Small intestine (tissue), 7 donors: ENCODE results near the gene ADCY9. TPM values are rescaled to one million over a fixed set of nuclear protein-coding genes. Genes with fewer than 3 reads are reported as not detected.

Experiments used
- DNase-seq, 2 donors: peaks; one replicate each; pipeline versions ENCODE4 v3.0.0 to v3.0.0-alpha.2; 2013
- FAIRE-seq: peaks from 2 replicates; lab custom pipeline; 2012; peaks lifted over from hg19 to GRCh38; lab: Jason Lieb, UNC
- H3K27ac ChIP-seq, 3 donors: one replicate each; pipeline ENCODE4 v1.5.1; 2013; ENCODE audit warnings: low read length in 2 of 3, mild to moderate bottlenecking in 2 of 3, control low read depth in 1 of 3, inconsistent platforms in 1 of 3, low read depth in 1 of 3, moderate library complexity in 1 of 3
- H3K27me3 ChIP-seq, 3 donors: one replicate each; pipeline ENCODE4 v1.6.1; 2013; ENCODE audit warnings: low read length in 3 of 3, inconsistent platforms in 1 of 3; ENCODE audit not compliant: control insufficient read depth in 3 of 3, insufficient read depth in 3 of 3
- H3K36me3 ChIP-seq, 3 donors: one replicate each; pipeline ENCODE4 v1.6.1; 2013; ENCODE audit warnings: low read length in 3 of 3, inconsistent platforms in 1 of 3, low read depth in 1 of 3, mild to moderate bottlenecking in 1 of 3, moderate library complexity in 1 of 3; ENCODE audit not compliant: control insufficient read depth in 3 of 3, insufficient read depth in 2 of 3
- H3K4me1 ChIP-seq, 3 donors: one replicate each; pipeline ENCODE4 v1.6.1; 2013; ENCODE audit warnings: low read length in 2 of 3, inconsistent platforms in 1 of 3, low read depth in 1 of 3, mild to moderate bottlenecking in 1 of 3, moderate library complexity in 1 of 3; ENCODE audit not compliant: control insufficient read depth in 3 of 3, insufficient read depth in 2 of 3
- H3K4me3 ChIP-seq, 3 donors: one replicate each; pipeline ENCODE4 v1.5.1; 2013; ENCODE audit warnings: low read length in 3 of 3, control low read depth in 1 of 3, inconsistent platforms in 1 of 3, low read depth in 1 of 3, mild to moderate bottlenecking in 1 of 3, moderate library complexity in 1 of 3
- H3K9me3 ChIP-seq, 2 donors: one replicate each; pipeline ENCODE4 v1.6.1; 2013; ENCODE audit warnings: low read depth in 1 of 2, low read length in 1 of 2; ENCODE audit not compliant: control insufficient read depth in 2 of 2, insufficient read depth in 1 of 2
- WGBS, 3 donors: extraction: QIAGEN DNeasy Blood & Tissue Kit; methylation state at CpG; one replicate each; pipeline ENCODE4 v1.1.7; 2013; 5-methylcytosine and 5-hydroxymethylcytosine counted together
- polyA plus RNA-seq, 4 donors: library from polyadenylated mRNA; stranded (reverse) in 3 of 4; unstranded in 1 of 4; fragments of 200-250 nt in 3 of 4; fragments of 120-200 nt in 1 of 4; gene quantifications; one replicate each; pipeline versions ENCODE4 v1.2.1 to v1.2.3, GENCODE V29; 2013
- donor health status: healthy with polysubstance abuse.
- donor health status: control.
- donor health status: control.
- donor health status: Bipolar disorder and iron deficiency.
- donor health status: healthy.

Gene ADCY9
- polyA plus RNA-seq, 4 donors, result 4.3 to 10.7 (median 8.0) TPM

- FAIRE-seq (no peak), DNase-seq (no peak)
- Histone ChIP-seq H3K4me1 (peaks cover 0 to 2% (median 0%) of the 10 kb centered on the region in 3 donors), H3K4me3 (no peak overlapping the region), H3K27ac (no peak overlapping the region), H3K9me3 (peaks cover 0 to 11% of the 10 kb centered on the region in 2 donors), H3K36me3 (peaks cover 0 to 33% (median 0%) of the 10 kb centered on the region in 3 donors), H3K27me3 (no peaks in the 10 kb centered on the region)
- 96 to 98% (median 97%) methylated on average over 24 of the region's 24 CpGs for WGBS, 3 donors
Observed at GRCh38 chr16:3966681-3967080, 149.6 kb downstream of the ADCY9 start.

GRCh38 chr16:3965781-3966582, 150.3 kb downstream of the ADCY9 start:
- Histone ChIP-seq H3K9me3 (peaks cover 0 to 11% of the 10 kb centered on the region in 2 donors), H3K4me1 (peaks cover 0 to 2% (median 0%) of the 10 kb centered on the region in 3 donors), H3K27me3 (no peaks in the 10 kb centered on the region), H3K4me3 (no peak overlapping the region), H3K36me3 (peaks cover 0 to 32% (median 0%) of the 10 kb centered on the region in 3 donors), H3K27ac (no peak overlapping the region)
- DNase-seq, result no peak
- FAIRE-seq, result no peak
- WGBS, 3 donors, result 97 to 98% (median 97%) methylated on average over 50 of the region's 50 CpGs

DNA sequence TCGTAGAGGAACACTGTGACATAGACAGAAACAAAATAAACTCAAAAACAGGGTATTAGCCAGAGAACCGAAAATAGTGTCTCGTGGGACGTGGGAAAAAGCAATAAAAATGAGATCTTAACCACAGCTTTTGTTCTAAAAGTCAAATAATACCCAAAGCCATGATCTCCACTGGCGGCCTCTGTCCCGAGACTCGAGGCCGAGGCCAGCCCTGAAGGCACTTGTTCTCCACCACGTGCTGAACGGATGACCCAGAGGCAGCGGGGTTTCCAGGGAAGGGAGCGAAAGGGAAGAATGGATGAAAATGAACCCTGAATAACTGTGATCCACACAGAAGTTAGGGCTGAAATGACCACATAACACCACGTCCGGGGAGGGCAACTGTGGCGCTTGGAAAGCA, 150.9 kb downstream of the ADCY9 start:
- H3K27me3 ChIP-seq, result no peaks in the 10 kb centered on the region
- H3K9me3 ChIP-seq, result peaks cover 0 to 11% of the 10 kb centered on the region in 2 donors
- no peak overlapping the region for H3K4me3 ChIP-seq
- H3K27ac ChIP-seq, result no peak overlapping the region
- WGBS, 3 donors, result 91 to 94% (median 94%) methylated on average over 15 of the region's 15 CpGs
- peaks cover 0 to 27% (median 0%) of the 10 kb centered on the region in 3 donors for H3K36me3 ChIP-seq
- FAIRE-seq (no peak), DNase-seq (no peak)
- peaks cover 0 to 2% (median 0%) of the 10 kb centered on the region in 3 donors for H3K4me1 ChIP-seq

DNA sequence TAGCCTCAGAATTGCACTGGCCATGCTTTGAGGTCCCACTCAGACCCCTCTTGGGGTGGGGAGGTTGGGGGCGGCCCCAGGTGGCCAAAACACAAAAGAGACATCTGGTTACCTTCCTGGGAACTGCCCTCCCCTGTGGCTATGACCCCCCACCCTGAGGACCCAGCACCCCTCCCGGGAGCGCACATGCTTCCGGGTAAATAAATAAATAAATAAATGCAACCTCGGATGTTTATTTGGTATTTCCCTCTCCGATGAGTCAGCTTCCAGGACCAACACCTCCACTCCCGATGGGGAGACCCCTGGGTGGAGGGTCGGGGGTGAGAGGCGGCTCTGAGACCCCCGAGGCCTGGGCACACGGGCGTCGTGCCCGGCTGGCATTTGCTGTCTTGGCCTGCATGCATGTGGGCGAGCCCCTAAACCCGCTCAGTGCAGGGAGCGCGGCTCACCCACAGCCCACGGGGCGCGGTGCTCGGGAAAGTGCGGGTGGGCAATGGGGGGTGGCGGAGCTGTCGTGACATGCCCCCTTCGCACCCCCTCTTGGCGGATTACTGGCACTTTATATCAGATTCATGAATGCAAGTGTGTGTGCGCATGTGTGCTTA, 151.5 kb downstream of the ADCY9 start:
- Histone ChIP-seq H3K27ac (no peak overlapping the region), H3K4me3 (no peak overlapping the region), H3K4me1 (peaks cover 0 to 2% (median 0%) of the 10 kb centered on the region in 3 donors), H3K27me3 (no peaks in the 10 kb centered on the region), H3K36me3 (peaks cover 0 to 27% (median 0%) of the 10 kb centered on the region in 3 donors), H3K9me3 (peaks cover 0 to 11% of the 10 kb centered on the region in 2 donors)
- no peak for DNase-seq
- FAIRE-seq, result no peak
- 90 to 93% (median 92%) methylated on average over 28 of the region's 28 CpGs for WGBS, 3 donors

DNA sequence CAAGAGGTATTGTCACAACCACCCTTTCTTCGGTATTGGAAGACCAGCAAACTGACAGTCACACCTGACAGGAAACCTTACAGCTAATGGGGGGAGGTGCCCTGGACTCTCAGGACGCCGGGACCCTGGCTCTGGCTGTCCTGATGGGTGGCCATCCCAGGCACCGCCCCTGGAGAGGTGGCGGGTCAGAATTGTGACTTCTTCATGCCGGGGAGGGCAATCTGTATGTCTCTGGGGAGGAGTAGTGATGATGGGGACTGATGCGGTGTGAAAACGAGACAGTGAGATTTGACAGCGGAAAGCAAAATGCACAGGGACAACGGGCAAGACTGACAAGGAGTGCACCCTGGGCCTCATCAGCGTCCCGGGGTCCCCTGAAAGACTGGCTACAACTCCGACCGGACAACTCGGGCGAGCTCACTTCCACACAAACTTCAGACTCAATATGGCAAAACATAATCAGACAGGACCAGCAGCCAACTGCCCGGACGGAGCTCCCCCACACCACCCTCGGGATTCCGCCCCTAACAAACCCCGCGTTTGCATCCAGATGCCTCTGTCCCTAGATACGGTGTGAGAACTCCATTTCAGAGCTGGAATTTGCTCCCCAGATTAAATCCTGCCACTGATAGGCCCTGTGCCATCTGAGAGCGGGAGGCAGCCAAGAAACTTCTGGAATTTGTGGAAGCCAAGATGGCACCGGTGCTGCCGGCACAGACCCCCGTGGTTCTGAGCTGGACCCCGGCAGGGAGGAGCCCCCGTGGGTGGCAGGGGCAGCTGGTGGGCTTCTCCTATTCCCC, 152.2 kb downstream of the ADCY9 start:
- Histone ChIP-seq H3K4me3 (no peak overlapping the region), H3K4me1 (peaks cover 0 to 2% (median 0%) of the 10 kb centered on the region in 3 donors), H3K9me3 (peaks cover 0 to 11% of the 10 kb centered on the region in 2 donors), H3K27ac (no peak overlapping the region), H3K36me3 (peaks cover 0 to 27% (median 0%) of the 10 kb centered on the region in 3 donors), H3K27me3 (no peaks in the 10 kb centered on the region)
- peak in 1 of 2 donors; percentile 21 for DNase-seq
- FAIRE-seq, result no peak
- 50 to 75% (median 50%) methylated on average over 29 of the region's 29 CpGs for WGBS, 3 donors

- FAIRE-seq (no peak), DNase-seq (no peak)
- Histone ChIP-seq H3K27ac (peak overlapping the region in 1 of 3 donors; percentile 39), H3K4me3 (no peak overlapping the region), H3K9me3 (peaks cover 0 to 11% of the 10 kb centered on the region in 2 donors), H3K27me3 (peaks cover 0 to under 1% (median 0%) of the 10 kb centered on the region in 3 donors), H3K4me1 (peaks cover 0 to 2% (median 0%) of the 10 kb centered on the region in 3 donors), H3K36me3 (peaks cover 0 to 27% (median 0%) of the 10 kb centered on the region in 3 donors)
- 47 to 82% (median 61%) methylated on average over 17 of the region's 17 CpGs for WGBS, 3 donors
Observed at GRCh38 chr16:3963203-3963602, 153.0 kb downstream of the ADCY9 start.

DNA sequence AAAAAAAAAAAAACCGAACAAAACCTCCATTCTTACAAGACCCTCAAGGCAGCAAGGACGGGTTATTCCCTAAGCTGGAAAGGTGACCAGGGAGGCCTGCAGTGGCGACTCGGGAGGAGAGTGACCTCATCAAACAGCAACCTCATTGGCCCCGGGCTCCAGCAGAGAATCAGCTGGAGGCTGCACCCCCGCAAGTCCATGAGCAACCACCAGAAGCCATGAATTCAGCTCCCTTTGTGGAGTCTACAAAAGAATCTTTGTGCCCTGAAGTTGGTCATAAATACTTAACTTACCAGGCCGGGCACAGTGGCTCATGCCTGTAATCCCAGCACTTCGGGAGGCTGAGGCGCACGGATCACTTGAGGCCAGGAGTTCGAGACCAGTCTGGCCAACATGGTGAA, 154.8 kb downstream of the ADCY9 start:
- FAIRE-seq (no peak), DNase-seq (no peak)
- Histone ChIP-seq H3K4me1 (peaks cover 0 to 2% (median 0%) of the 10 kb centered on the region in 3 donors), H3K4me3 (no peak overlapping the region), H3K9me3 (peaks cover 0 to 11% of the 10 kb centered on the region in 2 donors), H3K36me3 (peaks cover 0 to 22% (median 0%) of the 10 kb centered on the region in 3 donors), H3K27me3 (peaks cover 0 to 11% (median 0%) of the 10 kb centered on the region in 3 donors), H3K27ac (peak overlapping the region in 1 of 3 donors; percentile 62)
- WGBS, 3 donors, result 77 to 79% (median 78%) methylated on average over 11 of the region's 11 CpGs
